Measurements from ENCODE around the gene ING4.

Gene ING4

GRCh38 chr12:6630736-6631135 lies 32.2 kb downstream of the ING4 start:
- no peak for FAIRE-seq
- DNase-seq (ENCODE audit: insufficient read length, low spot score): no peak
- TF ChIP-seq POLR2A (IDR thresholded peaks at IDR 0.05; ENCODE audit: low read depth, low read length) (no peak), POLR2AphosphoS5 (IDR thresholded peaks at IDR 0.05; ENCODE audit: low read depth, low read length) (no peak), SPI1 (IDR thresholded peaks at IDR 0.05; ENCODE audit: low read depth, low read length) (no peak), POU2F2 (IDR thresholded peaks at IDR 0.05; ENCODE audit: low read depth, low read length) (no peak)

- no peak for DNase-seq (ENCODE audit: insufficient read length, low spot score)
- peak; percentile 74 for FAIRE-seq
- TF ChIP-seq PAX5 (IDR thresholded peaks at IDR 0.05; ENCODE audit: insufficient read depth, low read length, severe bottlenecking): no peak
- no peak for TF ChIP-seq POLR2AphosphoS5 (IDR thresholded peaks at IDR 0.05; ENCODE audit: low read depth, low read length)
- no peak for TF ChIP-seq SPI1 (IDR thresholded peaks at IDR 0.05; ENCODE audit: low read depth, low read length)
- TF ChIP-seq POU2F2 (IDR thresholded peaks at IDR 0.05; ENCODE audit: low read depth, low read length): no peak
Observed at GRCh38 chr12:6627616-6628015, 35.3 kb downstream of the ING4 start.

GRCh38 chr12:6626654-6627283 lies 36.1 kb downstream of the ING4 start:
- TF ChIP-seq SPI1 (IDR thresholded peaks at IDR 0.05; ENCODE audit: low read depth, low read length) (peak; percentile 38; the same call in 1 of the 2 replicates), POLR2AphosphoS5 (IDR thresholded peaks at IDR 0.05; ENCODE audit: low read depth, low read length) (no peak)
- DNase-seq (ENCODE audit: insufficient read length, low spot score) (no peak), FAIRE-seq (peak; percentile 80)

GRCh38 chr12:6620885-6621274 lies 42.0 kb downstream of the ING4 start:
- DNase-seq (ENCODE audit: insufficient read length, low spot score) (no peak), FAIRE-seq (no peak)
- no peak for TF ChIP-seq PAX5 (IDR thresholded peaks at IDR 0.05; ENCODE audit: insufficient read depth, low read length, severe bottlenecking)
- no peak for TF ChIP-seq TAF1 (IDR thresholded peaks at IDR 0.05; ENCODE audit: low read depth, low read length)
- no peak for TF ChIP-seq SPI1 (IDR thresholded peaks at IDR 0.05; ENCODE audit: low read depth, low read length)
- TF ChIP-seq POLR2A (IDR thresholded peaks at IDR 0.05; ENCODE audit: low read depth, low read length): no peak
- TF ChIP-seq POLR2AphosphoS5 (IDR thresholded peaks at IDR 0.05; ENCODE audit: low read depth, low read length): no peak
- TF ChIP-seq POU2F2 (IDR thresholded peaks at IDR 0.05; ENCODE audit: low read depth, low read length): no peak

GRCh38 chr12:6620137-6620884 lies 42.6 kb downstream of the ING4 start:
- FAIRE-seq (no peak), DNase-seq (ENCODE audit: insufficient read length, low spot score) (no peak)
- TF ChIP-seq POU2F2 (IDR thresholded peaks at IDR 0.05; ENCODE audit: low read depth, low read length) (no peak), PAX5 (IDR thresholded peaks at IDR 0.05; ENCODE audit: insufficient read depth, low read length, severe bottlenecking) (no peak), SPI1 (IDR thresholded peaks at IDR 0.05; ENCODE audit: low read depth, low read length) (no peak), POLR2AphosphoS5 (IDR thresholded peaks at IDR 0.05; ENCODE audit: low read depth, low read length) (no peak), POLR2A (IDR thresholded peaks at IDR 0.05; ENCODE audit: low read depth, low read length) (no peak), TAF1 (IDR thresholded peaks at IDR 0.05; ENCODE audit: low read depth, low read length) (no peak)

GRCh38 chr12:6618483-6619225 lies 44.3 kb downstream of the ING4 start:
- FAIRE-seq: no peak
- DNase-seq (ENCODE audit: insufficient read length, low spot score): no peak
- no peak for TF ChIP-seq TAF1 (IDR thresholded peaks at IDR 0.05; ENCODE audit: low read depth, low read length)
- TF ChIP-seq PAX5 (IDR thresholded peaks at IDR 0.05; ENCODE audit: insufficient read depth, low read length, severe bottlenecking): no peak
- TF ChIP-seq POU2F2 (IDR thresholded peaks at IDR 0.05; ENCODE audit: low read depth, low read length): no peak
- TF ChIP-seq POLR2AphosphoS5 (IDR thresholded peaks at IDR 0.05; ENCODE audit: low read depth, low read length): no peak
- no peak for TF ChIP-seq SPI1 (IDR thresholded peaks at IDR 0.05; ENCODE audit: low read depth, low read length)
- no peak for TF ChIP-seq POLR2A (IDR thresholded peaks at IDR 0.05; ENCODE audit: low read depth, low read length)

- no peak for TF ChIP-seq POLR2AphosphoS5 (IDR thresholded peaks at IDR 0.05; ENCODE audit: low read depth, low read length)
- no peak for TF ChIP-seq PAX5 (IDR thresholded peaks at IDR 0.05; ENCODE audit: insufficient read depth, low read length, severe bottlenecking)
- no peak for TF ChIP-seq TAF1 (IDR thresholded peaks at IDR 0.05; ENCODE audit: low read depth, low read length)
- TF ChIP-seq POLR2A (IDR thresholded peaks at IDR 0.05; ENCODE audit: low read depth, low read length): no peak
- no peak for TF ChIP-seq POU2F2 (IDR thresholded peaks at IDR 0.05; ENCODE audit: low read depth, low read length)
- no peak for TF ChIP-seq SPI1 (IDR thresholded peaks at IDR 0.05; ENCODE audit: low read depth, low read length)
- no peak for DNase-seq (ENCODE audit: insufficient read length, low spot score)
- FAIRE-seq: no peak
Observed at GRCh38 chr12:6615802-6616201, 47.1 kb downstream of the ING4 start.

- no peak for TF ChIP-seq POLR2AphosphoS5 (IDR thresholded peaks at IDR 0.05; ENCODE audit: low read depth, low read length)
- TF ChIP-seq PAX5 (IDR thresholded peaks at IDR 0.05; ENCODE audit: insufficient read depth, low read length, severe bottlenecking): no peak
- no peak for TF ChIP-seq POU2F2 (IDR thresholded peaks at IDR 0.05; ENCODE audit: low read depth, low read length)
- TF ChIP-seq POLR2A (IDR thresholded peaks at IDR 0.05; ENCODE audit: low read depth, low read length): no peak
- no peak for TF ChIP-seq SPI1 (IDR thresholded peaks at IDR 0.05; ENCODE audit: low read depth, low read length)
- no peak for TF ChIP-seq TAF1 (IDR thresholded peaks at IDR 0.05; ENCODE audit: low read depth, low read length)
- DNase-seq (ENCODE audit: insufficient read length, low spot score): no peak
- FAIRE-seq: no peak
Observed at GRCh38 chr12:6614513-6615172, 48.3 kb downstream of the ING4 start.

Measured in GM12891 (cell line).